GM19099 (cell line): Measurements from ENCODE around the gene EP400.

Experiments used
- POLR2A ChIP-seq: IDR thresholded peaks from 3 replicates; pipeline ENCODE4 v1.6.1; 2011; ENCODE audit warnings: low read depth; ENCODE audit not compliant: insufficient read length; ENCODE audit errors: extremely low read depth

Gene EP400

GRCh38 chr12:131984334-131984733 lies 34.6 kb downstream of the EP400 start:
- no peak for TF ChIP-seq POLR2A

GRCh38 chr12:131986361-131986760 lies 36.6 kb downstream of the EP400 start:
- TF ChIP-seq POLR2A, result no peak

GRCh38 chr12:131986910-131987309 lies 37.2 kb downstream of the EP400 start:
- no peak for TF ChIP-seq POLR2A

- TF ChIP-seq POLR2A, result no peak
Measured at GRCh38 chr12:131987552-131987951, 37.8 kb downstream of the EP400 start.

DNA sequence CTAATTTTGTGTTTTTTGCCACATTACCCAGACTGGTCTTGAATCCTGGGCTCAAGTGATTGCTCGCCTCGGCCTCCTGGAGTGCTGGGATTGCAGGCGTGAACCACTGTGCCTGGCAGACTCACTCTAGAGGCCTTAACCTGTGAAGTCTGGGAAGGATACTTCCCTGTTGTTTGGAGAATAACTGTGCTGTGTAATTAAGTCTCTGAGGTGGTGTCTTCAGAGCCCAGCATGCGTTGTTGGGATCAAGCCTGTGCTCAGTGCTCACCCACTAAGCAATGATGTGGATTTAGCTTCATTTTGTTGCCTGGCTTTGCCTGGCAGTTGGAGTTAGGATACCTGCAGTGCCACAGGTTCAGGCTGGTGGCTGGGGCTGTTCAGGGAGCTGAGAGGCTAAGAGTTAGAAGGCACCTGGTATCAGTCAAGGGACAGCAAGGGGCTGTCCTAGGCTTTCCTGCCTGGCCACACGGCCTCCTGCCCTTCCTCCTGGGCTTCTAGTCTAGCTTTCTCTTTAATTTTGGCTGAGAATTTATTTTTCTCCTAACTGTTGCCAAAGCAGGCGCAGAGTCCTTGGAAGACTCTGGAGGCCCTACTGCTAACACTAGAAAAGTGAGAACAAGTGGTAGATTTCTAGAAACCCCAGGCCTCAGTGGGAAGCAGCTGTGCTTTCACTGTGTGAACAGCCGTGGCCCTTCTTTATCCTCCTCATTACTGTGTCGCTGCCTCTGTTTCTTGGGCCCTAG lies 38.5 kb downstream of the EP400 start:
- TF ChIP-seq POLR2A, result no peak

GRCh38 chr12:131989021-131989420 lies 39.3 kb downstream of the EP400 start:
- no peak for TF ChIP-seq POLR2A

DNA sequence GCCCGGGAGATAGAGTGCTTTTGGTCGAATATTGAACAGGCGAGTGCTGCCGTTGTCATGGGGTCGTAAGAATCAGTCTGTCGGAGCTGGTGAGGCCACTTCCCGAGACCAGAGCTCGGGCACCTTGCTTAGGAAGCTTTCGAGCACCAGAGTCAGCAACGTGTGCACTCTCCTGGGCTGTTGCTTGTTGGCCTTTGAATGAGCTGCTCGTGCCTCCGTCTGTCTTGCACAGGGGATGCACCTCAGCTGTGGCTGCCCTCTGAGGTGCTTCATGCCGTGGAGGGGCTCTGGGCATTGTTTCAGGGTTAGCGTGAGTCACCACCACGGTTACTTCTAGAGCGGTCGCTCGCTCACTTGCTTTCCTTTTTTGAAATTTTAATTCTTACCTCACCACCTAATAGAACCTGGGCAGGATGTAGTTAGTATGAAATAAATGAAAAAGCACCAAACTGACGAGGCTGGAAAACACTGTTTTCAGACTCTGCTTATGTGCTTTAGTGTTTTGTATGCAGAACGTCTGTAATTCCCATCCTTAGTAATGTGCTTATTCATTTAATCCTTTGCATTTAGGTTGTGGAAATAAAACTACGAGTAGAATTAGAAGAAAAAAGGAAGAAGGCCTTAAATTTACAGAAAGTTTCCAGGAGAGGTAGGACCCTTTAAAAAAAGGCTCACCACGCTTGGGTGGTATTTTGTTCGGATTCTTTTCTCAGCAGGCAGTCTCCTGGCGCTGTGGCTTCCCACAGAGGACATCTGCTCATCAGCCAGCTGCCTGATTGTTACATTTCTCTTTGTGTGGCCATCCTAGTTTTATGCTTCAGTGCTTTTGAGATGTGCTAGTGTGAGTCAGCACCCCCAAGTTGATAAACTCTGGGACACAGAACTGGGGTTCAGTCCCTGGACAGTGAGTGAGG lies 40.6 kb downstream of the EP400 start:
- no peak for TF ChIP-seq POLR2A

DNA sequence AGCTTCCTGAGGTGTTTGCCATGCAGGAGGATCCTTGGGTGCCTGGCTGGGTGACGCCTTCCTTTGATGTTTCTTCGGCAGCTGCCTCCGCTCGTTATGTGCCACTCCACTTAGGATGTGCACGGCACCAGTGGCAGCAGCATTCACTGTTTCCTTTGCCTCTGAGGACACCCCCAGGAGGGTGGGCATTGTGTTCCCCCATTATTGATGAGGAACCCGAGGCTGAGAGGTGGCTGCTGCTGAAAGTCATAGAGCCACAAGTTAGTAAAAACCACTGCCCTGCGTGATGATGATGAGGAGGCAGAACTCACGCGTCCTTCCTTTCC lies 41.2 kb downstream of the EP400 start:
- no peak for TF ChIP-seq POLR2A

DNA sequence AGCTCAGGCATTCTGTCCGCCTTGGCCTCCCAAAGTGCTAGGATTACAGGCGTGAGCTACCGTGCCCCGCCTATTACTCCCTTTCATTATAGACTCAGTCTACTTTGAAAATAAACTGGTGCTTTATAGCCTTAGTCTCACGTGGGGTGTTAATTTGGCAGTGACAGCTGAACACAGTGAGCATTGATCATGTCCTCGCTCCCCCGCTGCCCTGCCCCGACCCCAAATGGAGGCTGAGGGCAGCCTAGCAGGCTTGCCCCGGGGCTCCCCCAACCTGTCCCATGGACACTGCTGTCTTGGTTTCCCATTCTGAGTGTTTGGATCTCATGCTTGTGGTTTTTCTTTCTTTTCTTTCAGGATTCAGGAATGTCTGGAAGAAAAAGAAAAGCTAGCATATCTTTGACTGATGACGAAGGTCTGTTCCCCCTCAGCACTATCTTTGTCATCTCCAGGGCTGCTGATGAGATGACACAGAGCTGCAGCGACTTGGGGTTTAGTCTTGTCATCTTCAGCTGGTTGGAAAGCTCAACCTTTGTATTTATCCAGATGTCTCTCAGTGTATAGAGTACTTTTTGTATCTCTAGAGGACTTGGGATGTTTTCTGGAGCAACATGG lies 42.2 kb downstream of the EP400 start:
- TF ChIP-seq POLR2A, result no peak

DNA sequence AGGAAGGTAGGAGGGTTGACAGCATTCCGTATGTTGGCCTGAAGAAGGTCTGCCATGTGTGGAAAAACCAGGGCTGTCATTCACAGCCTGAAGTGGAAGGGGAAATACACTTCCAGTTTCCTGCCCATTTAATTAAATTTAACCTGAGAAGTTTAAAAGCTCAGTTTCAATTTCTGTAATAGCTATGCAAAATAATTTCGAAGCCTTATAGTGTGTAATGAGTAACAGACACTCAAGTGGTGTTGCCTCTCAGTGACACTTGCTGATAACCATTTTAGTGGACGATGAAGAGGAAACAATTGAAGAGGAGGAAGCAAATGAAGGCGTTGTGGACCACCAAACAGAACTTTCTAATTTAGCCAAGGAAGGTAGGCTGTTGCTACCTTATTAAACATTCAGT lies 44.8 kb downstream of the EP400 start:
- TF ChIP-seq POLR2A, result no peak

DNA sequence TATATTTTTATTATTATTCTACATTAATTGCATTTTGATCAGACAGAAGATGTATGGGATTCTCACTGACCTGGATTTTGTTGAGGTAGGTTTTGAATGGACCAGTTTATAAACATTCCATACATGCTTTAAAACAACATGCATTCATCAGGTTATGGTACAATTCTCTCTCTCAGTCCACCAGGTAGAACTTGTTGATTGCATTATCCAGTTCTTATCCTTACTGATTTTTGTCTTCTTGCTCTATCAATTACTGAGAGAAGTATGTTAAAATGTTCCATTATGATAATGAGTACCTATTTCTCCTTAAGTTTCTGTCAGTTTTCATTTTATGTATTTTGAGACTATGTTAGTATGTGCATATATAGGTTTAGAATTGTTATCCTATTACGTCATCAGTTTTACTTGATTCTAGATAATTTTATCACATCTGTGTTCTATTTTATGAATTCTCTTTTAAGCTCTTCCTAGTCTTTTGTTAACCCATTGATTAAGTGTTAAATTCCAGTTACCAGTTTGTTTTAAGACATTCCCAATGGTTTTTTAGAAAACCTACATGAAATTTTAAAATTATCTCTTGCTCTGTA lies 50.6 kb downstream of the EP400 start:
- no peak for TF ChIP-seq POLR2A

GRCh38 chr12:132003846-132004245 lies 54.1 kb downstream of the EP400 start:
- TF ChIP-seq POLR2A, result no peak

GRCh38 chr12:132004946-132005345 lies 55.2 kb downstream of the EP400 start:
- no peak for TF ChIP-seq POLR2A

DNA sequence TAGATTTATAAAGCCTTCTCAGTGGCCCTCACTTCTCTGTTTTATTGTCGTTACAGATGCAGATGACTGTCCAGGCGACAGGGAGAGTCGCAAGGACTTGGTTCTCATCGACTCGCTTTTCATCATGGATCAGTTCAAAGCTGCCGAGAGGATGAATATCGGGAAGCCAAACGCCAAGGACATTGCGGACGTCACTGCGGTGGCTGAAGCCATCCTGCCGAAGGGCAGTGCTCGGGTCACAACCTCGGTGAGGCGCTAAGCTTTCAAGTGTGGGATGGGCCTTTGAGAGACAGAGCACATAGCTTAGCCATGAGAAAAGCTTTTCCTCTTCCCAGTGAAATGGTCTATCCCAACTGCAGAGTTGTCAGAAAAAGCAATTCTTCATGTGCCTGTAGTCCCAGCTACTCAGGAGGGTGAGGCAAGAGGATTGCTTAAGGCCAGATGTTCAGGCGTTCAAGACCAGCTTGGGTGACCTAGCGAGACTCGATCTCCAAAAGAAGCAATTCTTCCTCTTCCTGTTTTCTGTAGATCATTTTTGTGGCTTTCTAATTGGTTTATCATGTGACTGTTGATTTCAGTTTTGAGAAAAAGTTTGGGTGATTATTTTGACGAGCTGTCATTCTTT lies 56.4 kb downstream of the EP400 start:
- no peak for TF ChIP-seq POLR2A

- TF ChIP-seq POLR2A, result no peak
Measured at GRCh38 chr12:132007041-132007440, 57.3 kb downstream of the EP400 start.
